HG03196 (cell line): ENCODE measurements around the gene CCNI2.
"Not testable (repeated sequence)": the region's sequence is repeated elsewhere in the genome, so short reads cannot be mapped to it uniquely, and the experiment has no call there.

Experiments
- ATAC-seq: cut with Tn5 transposase; IDR thresholded peaks from one replicate; pipeline ENCODE4 v1.9.1; 2021; ENCODE audit not compliant: unreplicated experiment

The CCNI2 gene

GRCh38 chr5:132778856-132779255 is 31.6 kb downstream of the CCNI2 start:
- no peak for ATAC-seq

GRCh38 chr5:132779961-132780360 is 32.7 kb downstream of the CCNI2 start:
- ATAC-seq: no peak

DNA sequence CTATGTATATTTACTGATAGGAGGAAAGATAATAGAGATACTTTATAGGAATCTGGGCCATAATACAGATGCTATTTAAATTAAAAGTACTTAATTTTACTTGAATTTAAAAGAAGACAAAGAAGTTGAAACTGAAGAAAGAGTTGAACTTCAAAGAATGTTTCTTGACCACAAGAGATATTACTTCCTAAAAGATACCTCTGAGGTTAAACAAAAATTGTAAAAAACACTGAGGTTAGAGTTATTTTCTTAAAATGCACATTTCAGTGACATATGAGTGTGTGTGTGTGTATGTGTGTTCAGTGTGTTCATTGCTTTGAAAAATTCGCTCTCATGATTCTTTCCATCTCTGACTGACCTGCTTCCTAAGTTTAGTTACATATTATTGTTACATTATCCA is 33.4 kb downstream of the CCNI2 start:
- no peak for ATAC-seq

DNA sequence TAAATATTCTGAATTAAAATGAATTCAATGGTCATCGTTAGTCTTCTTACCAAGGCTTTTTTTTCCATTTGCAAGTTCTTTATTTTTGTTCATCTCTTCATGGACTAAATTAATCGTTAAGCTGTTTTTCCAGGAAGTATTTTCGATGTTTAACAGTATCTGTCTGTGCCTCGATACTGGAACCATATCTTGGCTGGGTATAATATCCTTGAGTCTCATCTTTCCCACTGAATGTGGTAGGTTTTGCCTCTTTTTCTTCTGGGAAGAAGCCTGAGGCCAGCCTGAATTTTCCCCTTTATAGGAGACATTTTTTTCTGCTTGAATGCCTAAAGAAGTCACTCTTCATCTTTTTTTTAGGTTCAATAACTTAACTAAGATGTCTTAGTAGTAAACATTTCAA is 33.8 kb downstream of the CCNI2 start:
- no peak for ATAC-seq

DNA sequence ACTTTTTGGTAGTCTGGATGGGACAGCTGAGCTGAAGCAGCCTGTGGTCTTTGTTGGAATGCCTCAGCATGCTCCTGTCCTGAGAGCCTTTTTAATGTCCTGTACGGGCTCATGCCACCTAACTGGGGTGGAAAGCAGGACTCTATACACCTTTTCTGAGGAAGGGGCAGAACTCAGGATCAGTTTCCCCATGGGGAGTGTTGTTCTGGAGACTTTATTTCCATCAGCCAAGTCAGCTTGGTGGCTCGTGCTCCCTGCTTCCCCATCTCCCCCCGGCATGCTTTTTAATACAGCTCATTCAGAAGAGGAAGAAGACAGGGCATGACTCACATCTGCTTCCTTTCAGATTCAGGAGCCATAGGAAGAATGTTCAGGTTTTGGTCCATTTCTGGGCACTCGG is 34.9 kb downstream of the CCNI2 start:
- no peak for ATAC-seq

GRCh38 chr5:132785365-132785764 is 38.1 kb downstream of the CCNI2 start:
- ATAC-seq: no peak

DNA sequence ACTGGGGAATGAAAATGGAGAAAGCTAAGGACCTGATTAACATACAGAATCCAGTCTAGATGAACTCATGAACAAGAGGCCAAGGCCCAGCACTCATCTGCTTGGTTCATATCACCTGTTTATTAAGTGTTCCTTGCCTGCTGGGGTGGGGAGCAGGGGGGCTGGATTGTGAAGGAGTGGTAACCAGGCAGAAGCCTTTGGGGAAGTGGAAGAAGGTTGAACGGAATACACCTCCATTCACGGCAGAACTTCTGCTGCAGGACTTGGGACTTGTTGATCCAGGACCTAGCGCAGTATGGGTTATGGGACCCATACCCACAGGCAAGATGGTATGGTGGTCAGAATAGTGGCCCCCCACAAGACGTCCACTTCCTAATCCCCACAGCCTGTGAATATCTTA is 38.6 kb downstream of the CCNI2 start:
- no peak for ATAC-seq

GRCh38 chr5:132787076-132787475 is 39.9 kb downstream of the CCNI2 start:
- ATAC-seq: no peak

- ATAC-seq: no peak
Observed at GRCh38 chr5:132788508-132788907, 41.3 kb downstream of the CCNI2 start.

- no peak for ATAC-seq
Observed at GRCh38 chr5:132788990-132789886, 42.0 kb downstream of the CCNI2 start.

DNA sequence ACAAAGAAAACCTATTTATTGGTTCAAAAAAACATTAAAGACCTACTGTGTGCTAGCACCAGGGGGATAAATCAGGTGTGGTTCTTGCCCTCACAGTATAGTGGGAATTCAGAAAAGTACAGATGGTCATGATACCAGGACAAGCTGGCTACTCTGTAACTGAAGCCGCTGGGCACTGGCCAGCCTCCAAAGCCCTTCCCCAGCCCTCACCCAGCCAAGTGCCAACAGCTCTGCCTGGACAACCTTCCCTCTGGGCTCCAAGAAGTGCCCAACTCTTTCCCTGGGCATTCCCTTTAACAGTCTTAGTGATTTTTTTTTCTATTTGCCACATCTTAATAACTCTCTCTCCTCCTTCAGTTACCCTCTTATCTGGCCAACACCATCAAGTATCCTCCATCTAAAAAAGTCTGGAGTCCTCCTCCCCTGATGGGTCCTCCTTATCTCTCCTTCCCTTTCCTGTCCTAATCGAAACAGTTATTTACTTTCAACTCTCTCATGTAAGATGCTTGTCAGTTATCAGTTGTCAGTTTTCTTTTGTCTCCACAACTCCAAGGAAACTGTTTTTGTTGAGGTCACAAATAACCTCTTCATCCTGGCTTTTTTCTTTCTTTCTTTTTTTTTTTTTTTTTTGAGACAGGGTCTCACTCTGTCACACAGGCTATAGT is 43.1 kb downstream of the CCNI2 start:
- ATAC-seq: no peak

DNA sequence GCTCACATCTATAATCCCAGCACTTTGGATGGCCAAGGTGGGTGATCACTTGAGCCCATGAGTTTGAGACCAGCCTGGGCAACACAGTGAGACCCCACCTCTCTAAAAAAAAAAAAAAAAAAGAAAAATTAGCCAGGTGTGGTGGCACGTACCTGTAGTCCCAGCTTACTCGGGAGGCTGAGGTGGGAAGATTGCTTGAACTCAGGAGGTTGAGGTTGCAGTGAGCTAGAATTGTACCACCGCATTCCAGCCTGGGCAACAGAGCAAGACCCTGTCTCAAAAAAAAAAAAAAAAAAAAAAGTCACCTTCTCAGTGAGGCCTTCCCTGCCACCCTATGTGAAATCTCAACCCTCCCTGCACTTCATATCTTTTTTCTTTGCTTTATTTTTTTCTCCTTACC is 43.8 kb downstream of the CCNI2 start:
- ATAC-seq: no peak

DNA sequence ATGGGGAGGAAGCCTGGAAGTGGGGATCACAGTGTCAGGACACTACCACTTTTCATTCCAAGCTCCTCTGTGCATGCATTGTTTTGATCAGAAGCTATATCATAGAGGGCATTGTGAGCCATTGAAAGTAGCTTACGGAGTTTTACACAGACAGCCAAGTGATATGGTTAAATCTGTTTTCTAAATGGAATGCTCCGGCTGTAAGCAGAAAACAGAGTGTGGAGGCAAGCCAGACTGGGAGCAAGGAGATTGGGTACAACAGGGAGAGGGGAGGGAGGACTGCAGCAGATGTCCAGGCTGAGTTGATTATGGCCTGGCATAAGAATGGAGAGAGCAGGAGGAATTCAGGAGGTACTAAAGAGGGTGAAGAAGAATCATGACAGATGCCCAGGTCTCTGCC is 50.4 kb downstream of the CCNI2 start:
- no peak for ATAC-seq

- ATAC-seq: no peak
Observed at GRCh38 chr5:132799392-132799791, 52.2 kb downstream of the CCNI2 start.

DNA sequence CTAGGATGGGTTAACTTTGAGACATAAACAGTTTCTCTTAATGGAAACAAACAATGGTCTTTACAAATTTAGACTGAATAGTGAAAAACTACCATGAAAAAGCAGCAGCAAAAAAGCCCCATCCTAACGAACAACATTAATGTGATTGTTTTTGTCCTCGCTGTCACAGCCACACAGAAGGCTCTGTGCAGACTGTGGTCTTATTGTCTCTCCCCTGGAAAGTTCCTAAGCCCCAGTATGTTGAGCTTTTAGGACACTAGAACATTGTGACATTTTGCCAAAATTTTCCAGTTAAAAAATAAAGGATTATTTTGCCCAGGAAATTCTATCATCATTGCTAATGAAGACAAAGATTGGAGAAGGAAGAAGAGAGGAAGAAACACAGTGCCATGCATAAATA is 53.3 kb downstream of the CCNI2 start:
- no peak for ATAC-seq

GRCh38 chr5:132802044-132802684 is 54.9 kb downstream of the CCNI2 start:
- no peak for ATAC-seq

- ATAC-seq: not testable (repeated sequence)
Observed at GRCh38 chr5:132802685-132803066, 55.5 kb downstream of the CCNI2 start.
